AG09319 (cell line): Measurements from ENCODE around the gene DOCK1.

Experiments used
- DNase-seq: peaks from one replicate; pipeline ENCODE4 v3.0.0-alpha.2; 2010; ENCODE audit warnings: low read depth; ENCODE audit errors: extremely low read depth
- CTCF ChIP-seq: IDR thresholded peaks from 2 replicates; pipeline ENCODE4 v1.5.1; 2011; ENCODE audit warnings: low read depth, mild to moderate bottlenecking, inconsistent platforms, low read length, moderate library complexity

Gene DOCK1

GRCh38 chr10:126966938-126967337, 61.7 kb downstream of the DOCK1 start:
- no peak for DNase-seq

GRCh38 chr10:126969310-126969709, 64.1 kb downstream of the DOCK1 start:
- DNase-seq = no peak
- no peak; the same call in 1 of the 2 replicates for TF ChIP-seq CTCF

More at GRCh38 chr10:126966938-126967337, 61.7 kb downstream of the DOCK1 start:
- no peak for TF ChIP-seq CTCF

- no peak for TF ChIP-seq CTCF
- peak; percentile 73 for DNase-seq
These were observed 67.6 kb downstream of the DOCK1 start for GRCh38 chr10:126972635-126973414.

GRCh38 chr10:126975221-126975620, 70.0 kb downstream of the DOCK1 start:
- no peak for TF ChIP-seq CTCF
- DNase-seq = no peak

GRCh38 chr10:126977216-126977615, 72.0 kb downstream of the DOCK1 start:
- TF ChIP-seq CTCF = no peak
- no peak for DNase-seq

- DNase-seq = no peak
- no peak for TF ChIP-seq CTCF
These were observed 74.1 kb downstream of the DOCK1 start for GRCh38 chr10:126979311-126979710.

GRCh38 chr10:126993208-126993607, 88.0 kb downstream of the DOCK1 start:
- DNase-seq = no peak
- no peak for TF ChIP-seq CTCF
